ENCODE results near the gene PREX1.
A peak's percentile ranks its signal among the peaks of the same experiment; 100 is the strongest.

Gene PREX1

DNA sequence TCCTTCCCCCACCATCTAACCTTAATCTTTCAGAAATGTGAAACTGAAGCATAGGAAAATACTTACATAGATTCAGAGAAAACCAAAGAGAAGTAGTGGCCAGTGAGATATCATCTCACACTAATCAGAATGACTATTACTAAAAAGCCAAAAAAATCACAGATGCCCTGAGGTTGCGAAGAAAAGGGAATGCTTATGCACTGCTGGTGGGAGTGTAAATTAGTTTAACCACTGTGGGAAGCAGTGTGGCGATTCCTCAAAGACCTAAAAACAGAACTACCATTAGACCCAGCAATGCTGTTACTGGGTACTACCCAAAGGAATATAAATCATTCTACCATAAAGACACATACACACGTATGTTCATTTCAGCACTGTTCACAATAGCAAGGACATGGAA, 9.2 kb upstream of the PREX1 start:
- Histone ChIP-seq H3K27ac (ENCODE audit: low read depth in 2 of 2, low read length in 2 of 2) (no peak overlapping the region), H3K36me3 (ENCODE audit: control insufficient read depth in 2 of 2, insufficient read depth in 2 of 2, low read length in 2 of 2) (no peaks in the 10 kb centered on the region), H3K9me3 (ENCODE audit: control insufficient read depth in 2 of 2, low read length in 2 of 2) (no peaks in the 10 kb centered on the region), H3K27me3 (ENCODE audit: control insufficient read depth in 2 of 2, insufficient read depth in 2 of 2, low read length in 2 of 2) (no peaks in the 10 kb centered on the region), H3K4me1 (ENCODE audit: control insufficient read depth in 2 of 2, insufficient read depth in 2 of 2, low read length in 2 of 2) (no peaks in the 10 kb centered on the region), H3K4me3 (ENCODE audit: low read length in 2 of 2) (no peak overlapping the region), H3K9ac (ENCODE audit: low read depth in 1 of 2, low read length in 2 of 2) (no peak overlapping the region)

DNA sequence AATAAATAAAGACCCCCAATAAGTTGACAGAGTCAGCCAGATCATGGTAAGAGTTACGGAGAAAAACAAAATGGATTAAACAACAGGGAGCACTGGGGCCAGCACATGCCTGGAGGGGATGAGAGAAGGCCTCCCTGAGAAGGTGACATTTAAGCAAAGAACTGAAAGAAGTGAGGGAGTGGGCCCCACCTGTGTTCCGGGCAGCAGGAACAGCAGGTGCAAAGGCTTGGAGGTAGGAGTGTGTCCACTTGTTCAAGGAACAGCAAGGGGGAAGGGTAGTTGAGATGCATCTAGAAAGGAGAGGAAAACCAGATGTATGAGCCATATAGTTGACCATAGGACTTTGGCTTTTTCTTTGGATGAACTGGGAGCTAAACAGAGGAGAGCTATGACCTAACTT, 7.6 kb upstream of the PREX1 start:
- no peak overlapping the region for H3K27ac ChIP-seq (ENCODE audit: low read depth in 2 of 2, low read length in 2 of 2)
- peaks cover 0 to 2% of the 10 kb centered on the region in 2 donors for H3K27me3 ChIP-seq (ENCODE audit: control insufficient read depth in 2 of 2, insufficient read depth in 2 of 2, low read length in 2 of 2)

DNA sequence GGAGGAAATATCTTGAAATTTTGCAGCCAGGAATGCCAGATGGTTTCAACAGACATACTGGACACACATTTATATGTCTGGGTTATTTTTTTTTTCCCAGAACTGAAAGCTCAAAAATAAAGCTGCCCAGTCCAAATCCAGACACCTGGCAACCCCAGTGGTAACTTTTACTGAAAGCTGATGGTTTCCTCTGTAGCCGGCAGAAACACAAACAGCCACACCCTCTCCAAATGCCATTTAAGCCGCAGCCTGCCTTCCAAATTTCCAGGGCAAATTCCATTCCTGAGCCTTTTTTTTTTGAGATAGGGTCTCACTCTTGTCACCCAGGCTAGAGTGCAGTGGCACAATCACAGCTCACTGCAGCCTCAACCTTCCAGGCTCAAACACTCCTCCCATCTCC, 6.5 kb upstream of the PREX1 start:
- peaks cover 0 to 2% of the 10 kb centered on the region in 2 donors for H3K27me3 ChIP-seq (ENCODE audit: control insufficient read depth in 2 of 2, insufficient read depth in 2 of 2, low read length in 2 of 2)
- H3K9me3 ChIP-seq (ENCODE audit: control insufficient read depth in 2 of 2, low read length in 2 of 2): no peaks in the 10 kb centered on the region
- no peak overlapping the region for H3K4me3 ChIP-seq (ENCODE audit: low read length in 2 of 2)
- no peak overlapping the region for H3K9ac ChIP-seq (ENCODE audit: low read depth in 1 of 2, low read length in 2 of 2)
- H3K27ac ChIP-seq (ENCODE audit: low read depth in 2 of 2, low read length in 2 of 2): no peak overlapping the region
- no peaks in the 10 kb centered on the region for H3K36me3 ChIP-seq (ENCODE audit: control insufficient read depth in 2 of 2, insufficient read depth in 2 of 2, low read length in 2 of 2)
- peaks cover 0 to 6% of the 10 kb centered on the region in 2 donors for H3K4me1 ChIP-seq (ENCODE audit: control insufficient read depth in 2 of 2, insufficient read depth in 2 of 2, low read length in 2 of 2)

More for the DNA sequence above, 7.6 kb upstream of the PREX1 start:
- H3K4me1 ChIP-seq (ENCODE audit: control insufficient read depth in 2 of 2, insufficient read depth in 2 of 2, low read length in 2 of 2): peaks cover 0 to 6% of the 10 kb centered on the region in 2 donors
- no peak overlapping the region for H3K4me3 ChIP-seq (ENCODE audit: low read length in 2 of 2)
- H3K9ac ChIP-seq (ENCODE audit: low read depth in 1 of 2, low read length in 2 of 2): no peak overlapping the region
- H3K9me3 ChIP-seq (ENCODE audit: control insufficient read depth in 2 of 2, low read length in 2 of 2): no peaks in the 10 kb centered on the region
- no peaks in the 10 kb centered on the region for H3K36me3 ChIP-seq (ENCODE audit: control insufficient read depth in 2 of 2, insufficient read depth in 2 of 2, low read length in 2 of 2)

DNA sequence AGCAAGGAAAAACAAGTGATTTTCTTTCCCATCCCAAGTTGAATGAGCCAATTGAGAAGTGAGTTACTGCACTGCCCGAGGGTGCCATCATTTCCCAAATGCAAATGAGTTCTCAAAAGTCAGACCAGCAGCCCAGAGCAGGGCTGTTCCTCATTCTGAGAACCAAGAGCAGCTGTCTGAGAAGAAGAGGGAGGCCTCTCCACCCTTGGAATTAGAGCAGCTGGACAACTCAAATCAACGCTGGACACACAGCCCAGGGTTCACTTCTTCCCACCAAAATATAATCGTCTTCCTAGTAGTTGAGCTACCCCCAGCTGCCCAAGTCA, 4.6 kb upstream of the PREX1 start:
- Histone ChIP-seq H3K9me3 (ENCODE audit: control insufficient read depth in 2 of 2, low read length in 2 of 2) (no peaks in the 10 kb centered on the region), H3K9ac (ENCODE audit: low read depth in 1 of 2, low read length in 2 of 2) (no peak overlapping the region), H3K27ac (ENCODE audit: low read depth in 2 of 2, low read length in 2 of 2) (peak overlapping the region in 1 of 2 donors; percentile 26)

GRCh38 chr20:48831718-48832404, 4.1 kb upstream of the PREX1 start:
- peak overlapping the region in 1 of 2 donors; percentile 43 for H3K27ac ChIP-seq (ENCODE audit: low read depth in 2 of 2, low read length in 2 of 2)
- peaks cover 2 to 12% of the 10 kb centered on the region in 2 donors for H3K27me3 ChIP-seq (ENCODE audit: control insufficient read depth in 2 of 2, insufficient read depth in 2 of 2, low read length in 2 of 2)
- no peak overlapping the region for H3K4me3 ChIP-seq (ENCODE audit: low read length in 2 of 2)
- no peak overlapping the region for H3K9ac ChIP-seq (ENCODE audit: low read depth in 1 of 2, low read length in 2 of 2)
- H3K4me1 ChIP-seq (ENCODE audit: control insufficient read depth in 2 of 2, insufficient read depth in 2 of 2, low read length in 2 of 2): peaks cover 0 to 6% of the 10 kb centered on the region in 2 donors
- no peaks in the 10 kb centered on the region for H3K9me3 ChIP-seq (ENCODE audit: control insufficient read depth in 2 of 2, low read length in 2 of 2)
- no peaks in the 10 kb centered on the region for H3K36me3 ChIP-seq (ENCODE audit: control insufficient read depth in 2 of 2, insufficient read depth in 2 of 2, low read length in 2 of 2)

More for the DNA sequence above, 4.6 kb upstream of the PREX1 start:
- H3K36me3 ChIP-seq (ENCODE audit: control insufficient read depth in 2 of 2, insufficient read depth in 2 of 2, low read length in 2 of 2): no peaks in the 10 kb centered on the region
- H3K27me3 ChIP-seq (ENCODE audit: control insufficient read depth in 2 of 2, insufficient read depth in 2 of 2, low read length in 2 of 2): peaks cover under 1 to 7% of the 10 kb centered on the region in 2 donors
- peaks cover 0 to 6% of the 10 kb centered on the region in 2 donors for H3K4me1 ChIP-seq (ENCODE audit: control insufficient read depth in 2 of 2, insufficient read depth in 2 of 2, low read length in 2 of 2)
- H3K4me3 ChIP-seq (ENCODE audit: low read length in 2 of 2): no peak overlapping the region

GRCh38 chr20:48830826-48831318, 3.1 kb upstream of the PREX1 start:
- Histone ChIP-seq H3K4me1 (ENCODE audit: control insufficient read depth in 2 of 2, insufficient read depth in 2 of 2, low read length in 2 of 2) (peaks cover 0 to 6% of the 10 kb centered on the region in 2 donors), H3K27ac (ENCODE audit: low read depth in 2 of 2, low read length in 2 of 2) (no peak overlapping the region)

GRCh38 chr20:48829940-48830339, 2.1 kb upstream of the PREX1 start:
- Histone ChIP-seq H3K9me3 (ENCODE audit: control insufficient read depth in 2 of 2, low read length in 2 of 2) (no peaks in the 10 kb centered on the region), H3K4me3 (ENCODE audit: low read length in 2 of 2) (no peak overlapping the region), H3K27ac (ENCODE audit: low read depth in 2 of 2, low read length in 2 of 2) (no peak overlapping the region), H3K9ac (ENCODE audit: low read depth in 1 of 2, low read length in 2 of 2) (no peak overlapping the region), H3K4me1 (ENCODE audit: control insufficient read depth in 2 of 2, insufficient read depth in 2 of 2, low read length in 2 of 2) (peaks cover 0 to 9% of the 10 kb centered on the region in 2 donors), H3K27me3 (ENCODE audit: control insufficient read depth in 2 of 2, insufficient read depth in 2 of 2, low read length in 2 of 2) (peaks cover 2 to 17% of the 10 kb centered on the region in 2 donors), H3K36me3 (ENCODE audit: control insufficient read depth in 2 of 2, insufficient read depth in 2 of 2, low read length in 2 of 2) (no peaks in the 10 kb centered on the region)

More at GRCh38 chr20:48830826-48831318, 3.1 kb upstream of the PREX1 start:
- Histone ChIP-seq H3K9ac (ENCODE audit: low read depth in 1 of 2, low read length in 2 of 2) (no peak overlapping the region), H3K27me3 (ENCODE audit: control insufficient read depth in 2 of 2, insufficient read depth in 2 of 2, low read length in 2 of 2) (peaks cover 2 to 15% of the 10 kb centered on the region in 2 donors), H3K36me3 (ENCODE audit: control insufficient read depth in 2 of 2, insufficient read depth in 2 of 2, low read length in 2 of 2) (no peaks in the 10 kb centered on the region), H3K9me3 (ENCODE audit: control insufficient read depth in 2 of 2, low read length in 2 of 2) (no peaks in the 10 kb centered on the region), H3K4me3 (ENCODE audit: low read length in 2 of 2) (no peak overlapping the region)

- Histone ChIP-seq H3K27me3 (ENCODE audit: control insufficient read depth in 2 of 2, insufficient read depth in 2 of 2, low read length in 2 of 2) (peaks cover 2 to 18% of the 10 kb centered on the region in 2 donors), H3K9me3 (ENCODE audit: control insufficient read depth in 2 of 2, low read length in 2 of 2) (no peaks in the 10 kb centered on the region), H3K36me3 (ENCODE audit: control insufficient read depth in 2 of 2, insufficient read depth in 2 of 2, low read length in 2 of 2) (no peaks in the 10 kb centered on the region), H3K4me3 (ENCODE audit: low read length in 2 of 2) (peak overlapping the region; percentile 47 to 48), H3K9ac (ENCODE audit: low read depth in 1 of 2, low read length in 2 of 2) (peak overlapping the region in 1 of 2 donors; percentile 38), H3K27ac (ENCODE audit: low read depth in 2 of 2, low read length in 2 of 2) (peak overlapping the region in 1 of 2 donors; percentile 38), H3K4me1 (ENCODE audit: control insufficient read depth in 2 of 2, insufficient read depth in 2 of 2, low read length in 2 of 2) (peaks cover 4 to 13% of the 10 kb centered on the region in 2 donors)
These were observed 1.1 kb upstream of the PREX1 start for GRCh38 chr20:48828734-48829460.

DNA sequence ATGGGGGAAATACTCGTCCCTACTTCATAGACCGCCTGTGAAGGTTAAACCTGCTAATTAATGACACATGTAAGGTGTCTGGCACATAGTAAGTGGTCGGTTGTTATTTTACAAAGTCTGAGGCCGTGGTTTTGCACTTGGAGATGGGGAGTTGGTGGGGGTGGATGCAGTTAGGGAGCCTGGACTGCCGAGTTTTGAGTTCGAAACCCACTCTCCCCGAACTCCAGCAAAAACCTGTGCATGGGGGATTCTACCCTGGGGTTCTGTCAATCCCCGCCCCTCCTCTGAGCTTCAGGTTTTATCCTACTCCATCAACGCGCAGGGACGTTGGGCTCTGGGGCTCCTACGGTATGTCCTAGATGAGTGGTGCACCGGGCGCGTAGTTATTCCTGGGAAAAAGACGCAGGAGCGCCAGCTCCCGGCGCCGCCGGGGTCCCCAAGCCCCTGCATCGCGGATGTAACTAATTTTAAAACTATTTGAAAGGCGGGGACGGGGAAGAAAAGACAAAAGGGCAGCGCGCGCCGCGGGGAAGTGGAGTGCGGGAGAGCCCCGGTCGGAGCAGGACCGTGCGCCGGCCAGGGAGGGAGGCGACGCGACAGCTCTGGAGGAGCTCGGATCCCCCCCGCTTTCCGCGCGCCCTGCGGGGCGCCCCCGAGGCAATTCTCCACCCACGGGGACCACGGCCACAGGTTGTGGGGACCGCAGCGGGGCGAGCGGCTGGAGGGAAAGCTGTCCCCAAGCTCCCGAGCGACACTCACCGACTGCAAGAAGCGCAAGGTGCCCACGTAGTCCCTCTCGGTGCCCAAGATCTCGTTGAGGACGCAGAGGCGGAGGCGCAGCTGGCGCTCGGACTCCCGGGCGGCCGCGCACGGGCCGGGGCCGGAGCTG, 672 bp downstream of the PREX1 start:
- Histone ChIP-seq H3K27me3 (ENCODE audit: control insufficient read depth in 2 of 2, insufficient read depth in 2 of 2, low read length in 2 of 2) (peaks cover 2 to 18% of the 10 kb centered on the region in 2 donors), H3K9me3 (ENCODE audit: control insufficient read depth in 2 of 2, low read length in 2 of 2) (no peaks in the 10 kb centered on the region), H3K27ac (ENCODE audit: low read depth in 2 of 2, low read length in 2 of 2) (peak overlapping the region in 1 of 2 donors; percentile 65), H3K4me1 (ENCODE audit: control insufficient read depth in 2 of 2, insufficient read depth in 2 of 2, low read length in 2 of 2) (peaks cover 10 to 13% of the 10 kb centered on the region in 2 donors), H3K4me3 (ENCODE audit: low read length in 2 of 2) (peak overlapping the region; percentile 68 to 76), H3K9ac (ENCODE audit: low read depth in 1 of 2, low read length in 2 of 2) (peak overlapping the region; percentile 55 to 56), H3K36me3 (ENCODE audit: control insufficient read depth in 2 of 2, insufficient read depth in 2 of 2, low read length in 2 of 2) (no peaks in the 10 kb centered on the region)

Data from mucosa of rectum (tissue), 2 donors.